DOHH2 (cell line): ENCODE results near the gene WFDC11.

ENCODE experiments used
- H3F3A ChIP-seq: fragments of 200-600 bp; sonication (generic), shearing (Covaris generic); 2 replicates; pipeline ENCODE4 v1.6.0; 2016; ENCODE audit warnings: antibody characterized with exemption, mild to moderate bottlenecking; ENCODE audit not compliant: control insufficient read depth, insufficient read depth
- H3K27ac ChIP-seq: fragments of 200-600 bp; sonication (generic); 2 replicates; pipeline ENCODE4 v1.5.1; 2014; ENCODE audit warnings: low read depth, mild to moderate bottlenecking, low read length, moderate library complexity
- H3K27me3 ChIP-seq: fragments of 200-600 bp; sonication (generic); 2 replicates; pipeline ENCODE4 v1.6.1; 2014; ENCODE audit warnings: mild to moderate bottlenecking, low read length, mixed read lengths; ENCODE audit not compliant: control insufficient read depth
- H3K36me3 ChIP-seq: fragments of 200-600 bp; sonication (generic); 2 replicates; pipeline ENCODE4 v1.6.1; 2014; ENCODE audit warnings: mild to moderate bottlenecking, low read length, moderate library complexity, mixed read lengths; ENCODE audit not compliant: control insufficient read depth
- H3K4me1 ChIP-seq: fragments of 200-600 bp; sonication (generic); 2 replicates; pipeline ENCODE4 v1.6.1; 2014; ENCODE audit warnings: mild to moderate bottlenecking, low read length, mixed read lengths; ENCODE audit not compliant: control insufficient read depth
- H3K4me2 ChIP-seq: fragments of 200-600 bp; sonication (generic); 2 replicates; pipeline ENCODE4 v1.6.0; 2014; ENCODE audit warnings: mild to moderate bottlenecking, low read length, moderate library complexity
- H3K4me3 ChIP-seq: fragments of 200-600 bp; sonication (generic); 2 replicates; pipeline ENCODE4 v1.5.1; 2014; ENCODE audit warnings: mild to moderate bottlenecking, low read length, mixed read lengths
- H3K79me2 ChIP-seq: fragments of 200-600 bp; sonication (generic); 2 replicates; pipeline ENCODE4 v1.6.1; 2014; ENCODE audit warnings: mild to moderate bottlenecking, low read length, mixed read lengths; ENCODE audit not compliant: control insufficient read depth
- H3K9me2 ChIP-seq: fragments of 200-600 bp; sonication (generic); replicated peaks from 2 replicates; pipeline ENCODE4 v1.6.1; 2014; ENCODE audit warnings: mild to moderate bottlenecking, low read length, mixed read lengths; ENCODE audit not compliant: control insufficient read depth
- H3K9me3 ChIP-seq: fragments of 200-600 bp; sonication (generic); 2 replicates; pipeline ENCODE4 v1.6.1; 2014; ENCODE audit warnings: antibody characterized with exemption, low read length, mixed read lengths; ENCODE audit not compliant: control insufficient read depth, insufficient read depth
- H4K20me1 ChIP-seq: fragments of 200-600 bp; sonication (generic); 2 replicates; pipeline ENCODE4 v1.6.0; 2014; ENCODE audit warnings: low read depth, mild to moderate bottlenecking, antibody characterized with exemption, low read length, moderate library complexity; ENCODE audit not compliant: control insufficient read depth, insufficient read depth
- CTCF ChIP-seq: fragments of 200-600 bp; sonication (generic); IDR thresholded peaks from one replicate; pipeline ENCODE4 v1.5.1; 2014; ENCODE audit warnings: antibody characterized with exemption, mild to moderate bottlenecking, low read depth, low read length; ENCODE audit not compliant: poor library complexity, severe bottlenecking
- EZH2phosphoT487 ChIP-seq: fragments of 200-600 bp; sonication (generic); IDR thresholded peaks from 2 replicates; pipeline ENCODE4 v1.6.1; 2017; ENCODE audit warnings: borderline replicate concordance, mild to moderate bottlenecking, antibody characterized with exemption, low read length, moderate library complexity, mixed read lengths

WFDC11 gene

DNA sequence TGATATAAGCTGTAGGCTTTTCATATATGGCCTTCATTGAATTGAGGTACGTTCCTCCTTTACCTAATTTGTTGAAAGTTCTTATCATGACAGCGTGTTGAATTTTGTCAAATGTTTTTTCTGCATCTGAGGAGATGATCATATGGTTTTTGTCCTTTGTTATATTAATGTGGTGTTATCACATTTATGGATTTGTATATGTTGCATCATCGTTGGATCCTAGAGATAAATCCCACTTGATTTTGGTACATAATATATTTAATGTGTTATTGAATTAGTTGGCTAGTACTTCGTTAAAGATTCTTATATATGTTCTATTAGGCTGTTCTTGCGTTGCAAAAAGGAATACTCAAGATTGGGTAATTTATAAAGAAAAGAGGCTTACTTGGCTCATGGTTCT lies 30.4 kb downstream of the WFDC11 start:
- H4K20me1 ChIP-seq = no peaks in the 10 kb centered on the region
- no peak overlapping the region for H3K4me3 ChIP-seq
- no peaks in the 10 kb centered on the region for H3K9me3 ChIP-seq
- H3K79me2 ChIP-seq = no peaks in the 10 kb centered on the region
- TF ChIP-seq CTCF (no peak), EZH2phosphoT487 (no peak)
- no peaks in the 10 kb centered on the region for H3F3A ChIP-seq
- H3K36me3 ChIP-seq = no peaks in the 10 kb centered on the region
- no peak overlapping the region for H3K4me2 ChIP-seq
- no peak overlapping the region for H3K27ac ChIP-seq
- no peaks in the 10 kb centered on the region for H3K27me3 ChIP-seq
- no peaks in the 10 kb centered on the region for H3K4me1 ChIP-seq
- H3K9me2 ChIP-seq = no peaks in the 10 kb centered on the region

DNA sequence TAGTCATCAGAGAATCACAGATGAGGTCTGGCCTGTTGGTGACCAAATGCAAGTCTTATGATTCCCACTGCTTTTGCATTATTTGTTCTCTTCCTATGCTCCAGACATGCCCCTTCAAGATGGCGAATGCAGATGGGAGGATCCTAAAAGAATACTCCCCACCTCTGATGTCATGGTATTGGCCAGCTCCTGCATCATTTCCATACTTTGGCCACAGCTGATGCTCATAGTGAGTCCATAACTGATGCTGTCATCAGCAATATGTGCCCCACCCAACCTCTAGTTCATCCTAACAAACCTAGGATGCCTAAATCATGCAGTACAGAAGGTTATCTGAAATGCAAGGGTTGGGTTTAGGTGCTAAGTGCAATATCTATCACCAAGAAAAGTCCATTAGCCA lies 33.5 kb downstream of the WFDC11 start:
- no peaks in the 10 kb centered on the region for H3K9me2 ChIP-seq
- no peaks in the 10 kb centered on the region for H3K36me3 ChIP-seq
- H3K4me3 ChIP-seq = no peak overlapping the region
- no peak for TF ChIP-seq CTCF
- TF ChIP-seq EZH2phosphoT487 = no peak
- no peaks in the 10 kb centered on the region for H3K79me2 ChIP-seq
- H3F3A ChIP-seq = no peaks in the 10 kb centered on the region
- H4K20me1 ChIP-seq = no peaks in the 10 kb centered on the region
- H3K4me1 ChIP-seq = no peaks in the 10 kb centered on the region
- H3K9me3 ChIP-seq = no peaks in the 10 kb centered on the region
- no peaks in the 10 kb centered on the region for H3K27me3 ChIP-seq
- no peak overlapping the region for H3K27ac ChIP-seq
- H3K4me2 ChIP-seq = no peak overlapping the region

GRCh38 chr20:45631184-45631583 lies 38.9 kb downstream of the WFDC11 start, which contains the start of gene WFDC9:
Gene WFDC9, minus strand, starts transcription at chr20:45631284. Its CDS starts 21,103 bp downstream, at chr20:45610181.
- Histone ChIP-seq H3K4me3 (no peak within 1 kb of the TSS), H3K9me2 (no peaks in the 10 kb centered on the region), H3K4me1 (no peaks in the 10 kb centered on the region), H3K27me3 (no peaks in the 10 kb centered on the region), H3F3A (no peaks in the 10 kb centered on the region), H3K27ac (no peak within 1 kb of the TSS), H3K36me3 (no peaks in the 10 kb centered on the region), H3K79me2 (no peaks in the 10 kb centered on the region), H3K9me3 (no peaks in the 10 kb centered on the region), H3K4me2 (no peak within 1 kb of the TSS), H4K20me1 (no peaks in the 10 kb centered on the region)
- TF ChIP-seq EZH2phosphoT487 (no peak), CTCF (no peak)

DNA sequence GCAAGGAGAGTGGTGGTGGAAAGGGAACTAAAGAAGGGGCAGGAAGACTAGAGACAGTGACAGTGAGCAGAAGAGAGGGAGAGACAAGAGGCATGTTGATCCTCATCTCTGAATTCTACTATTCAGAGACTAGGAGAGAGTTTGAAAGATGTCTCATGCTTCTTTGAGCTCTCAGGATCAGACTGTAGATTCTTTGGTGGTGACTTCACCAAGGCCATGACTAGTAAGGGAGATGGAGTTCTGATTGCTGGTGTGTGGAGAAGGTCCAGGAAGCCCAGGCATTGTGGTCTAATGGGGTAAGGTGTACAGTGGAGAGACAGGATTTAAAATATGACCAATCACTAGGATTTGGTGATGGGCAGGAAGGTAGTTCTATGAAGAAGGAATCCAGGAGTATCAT lies 39.7 kb downstream of the WFDC11 start:
- Histone ChIP-seq H3K27ac (no peak overlapping the region), H3F3A (no peaks in the 10 kb centered on the region), H3K4me2 (no peak overlapping the region), H3K9me3 (no peaks in the 10 kb centered on the region), H3K79me2 (no peaks in the 10 kb centered on the region), H3K4me1 (no peaks in the 10 kb centered on the region), H3K36me3 (no peaks in the 10 kb centered on the region), H3K9me2 (no peaks in the 10 kb centered on the region), H3K27me3 (no peaks in the 10 kb centered on the region), H3K4me3 (no peak overlapping the region), H4K20me1 (no peaks in the 10 kb centered on the region)
- no peak for TF ChIP-seq EZH2phosphoT487
- no peak for TF ChIP-seq CTCF
